Stimulated activated CD8-positive, alpha-beta memory T cell treated with anti-CD3 and anti-CD28 coated beads, Interleukin-2, amount 100 ng/mL, for 48 hours (primary cell): ENCODE measurements around the gene SLC9A5.

ENCODE experiments used
- DNase-seq, 2 donors: peaks; one replicate each; pipeline ENCODE4 v3.0.0-alpha.2; 2020; ENCODE audit warnings: low read depth in 2 of 2

SLC9A5 gene, protein sequence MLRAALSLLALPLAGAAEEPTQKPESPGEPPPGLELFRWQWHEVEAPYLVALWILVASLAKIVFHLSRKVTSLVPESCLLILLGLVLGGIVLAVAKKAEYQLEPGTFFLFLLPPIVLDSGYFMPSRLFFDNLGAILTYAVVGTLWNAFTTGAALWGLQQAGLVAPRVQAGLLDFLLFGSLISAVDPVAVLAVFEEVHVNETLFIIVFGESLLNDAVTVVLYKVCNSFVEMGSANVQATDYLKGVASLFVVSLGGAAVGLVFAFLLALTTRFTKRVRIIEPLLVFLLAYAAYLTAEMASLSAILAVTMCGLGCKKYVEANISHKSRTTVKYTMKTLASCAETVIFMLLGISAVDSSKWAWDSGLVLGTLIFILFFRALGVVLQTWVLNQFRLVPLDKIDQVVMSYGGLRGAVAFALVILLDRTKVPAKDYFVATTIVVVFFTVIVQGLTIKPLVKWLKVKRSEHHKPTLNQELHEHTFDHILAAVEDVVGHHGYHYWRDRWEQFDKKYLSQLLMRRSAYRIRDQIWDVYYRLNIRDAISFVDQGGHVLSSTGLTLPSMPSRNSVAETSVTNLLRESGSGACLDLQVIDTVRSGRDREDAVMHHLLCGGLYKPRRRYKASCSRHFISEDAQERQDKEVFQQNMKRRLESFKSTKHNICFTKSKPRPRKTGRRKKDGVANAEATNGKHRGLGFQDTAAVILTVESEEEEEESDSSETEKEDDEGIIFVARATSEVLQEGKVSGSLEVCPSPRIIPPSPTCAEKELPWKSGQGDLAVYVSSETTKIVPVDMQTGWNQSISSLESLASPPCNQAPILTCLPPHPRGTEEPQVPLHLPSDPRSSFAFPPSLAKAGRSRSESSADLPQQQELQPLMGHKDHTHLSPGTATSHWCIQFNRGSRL

GRCh38 chr16:67248401-67249177 is at the start of gene SLC9A5:
Gene SLC9A5, plus strand, starts transcription at chr16:67248979. Its CDS starts 36 bp downstream, at chr16:67249015.
- DNase-seq, result no peak

DNA sequence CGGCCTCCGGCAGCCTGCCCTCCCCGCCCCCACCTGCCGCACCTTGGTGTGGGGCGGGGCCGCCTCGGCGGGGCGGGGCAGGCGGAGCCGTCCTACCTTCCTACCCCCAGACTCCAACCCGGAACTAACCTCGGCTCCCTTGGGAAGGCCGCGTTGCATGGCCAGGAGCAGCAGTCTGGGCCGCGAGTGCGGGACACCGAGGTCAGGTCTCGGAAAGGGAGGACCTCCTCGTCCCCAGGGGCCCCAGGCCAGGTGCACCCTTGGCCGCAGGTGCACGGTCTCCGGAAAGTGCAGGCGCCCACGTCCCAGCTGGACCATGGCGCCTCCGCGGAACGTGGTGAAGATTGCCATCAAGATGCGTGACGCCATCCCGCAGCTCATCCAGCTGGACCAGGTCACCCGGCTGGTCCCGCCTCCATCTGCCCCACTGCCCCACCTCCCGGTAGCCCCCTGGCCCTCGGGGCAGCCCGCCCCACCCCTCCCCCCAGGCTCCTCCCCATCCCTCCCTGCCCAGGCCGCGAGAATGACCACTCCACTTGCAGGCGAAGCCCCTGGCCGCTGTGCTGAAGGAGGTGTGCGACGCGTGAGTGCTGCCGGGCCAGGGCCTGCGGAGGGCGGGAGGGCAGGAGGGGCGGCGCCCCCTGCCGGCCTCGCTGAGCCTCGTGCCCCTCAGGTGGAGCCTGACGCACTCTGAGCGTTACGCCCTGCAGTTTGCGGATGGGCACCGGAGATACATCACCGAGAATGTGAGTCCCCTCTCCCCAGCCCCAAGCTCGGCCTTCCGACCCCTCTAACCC is 49.6 kb upstream of the SLC9A5 start, which contains the start of gene ELMO3:
Gene ELMO3 (plus strand): TSS at position 121 of the 797 bp plus-strand sequence. CDS start 196 bp downstream, at position 317.
- no peak for DNase-seq

DNA sequence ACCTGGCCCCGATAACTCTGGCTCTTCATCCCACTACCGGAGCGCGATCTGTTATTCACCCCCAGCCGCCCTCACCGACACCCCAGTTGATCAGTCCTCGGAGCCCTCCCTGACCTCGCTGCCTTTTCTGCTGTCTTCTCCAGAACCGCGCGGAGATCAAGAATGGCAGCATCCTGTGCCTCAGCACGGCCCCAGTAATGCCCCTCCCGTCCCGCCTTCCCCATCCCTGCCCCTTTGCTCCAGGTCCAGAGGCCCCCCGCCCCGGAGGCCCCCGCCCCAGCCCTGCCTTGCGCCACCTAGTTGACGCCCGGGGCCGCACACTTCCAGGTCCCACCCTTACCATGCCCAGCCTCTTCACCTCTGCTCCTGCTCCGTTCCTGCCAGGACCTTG is 49.0 kb upstream of the SLC9A5 start:
- no peak for DNase-seq

GRCh38 chr16:67200491-67200890 is 48.3 kb upstream of the SLC9A5 start:
- DNase-seq, result no peak

DNA sequence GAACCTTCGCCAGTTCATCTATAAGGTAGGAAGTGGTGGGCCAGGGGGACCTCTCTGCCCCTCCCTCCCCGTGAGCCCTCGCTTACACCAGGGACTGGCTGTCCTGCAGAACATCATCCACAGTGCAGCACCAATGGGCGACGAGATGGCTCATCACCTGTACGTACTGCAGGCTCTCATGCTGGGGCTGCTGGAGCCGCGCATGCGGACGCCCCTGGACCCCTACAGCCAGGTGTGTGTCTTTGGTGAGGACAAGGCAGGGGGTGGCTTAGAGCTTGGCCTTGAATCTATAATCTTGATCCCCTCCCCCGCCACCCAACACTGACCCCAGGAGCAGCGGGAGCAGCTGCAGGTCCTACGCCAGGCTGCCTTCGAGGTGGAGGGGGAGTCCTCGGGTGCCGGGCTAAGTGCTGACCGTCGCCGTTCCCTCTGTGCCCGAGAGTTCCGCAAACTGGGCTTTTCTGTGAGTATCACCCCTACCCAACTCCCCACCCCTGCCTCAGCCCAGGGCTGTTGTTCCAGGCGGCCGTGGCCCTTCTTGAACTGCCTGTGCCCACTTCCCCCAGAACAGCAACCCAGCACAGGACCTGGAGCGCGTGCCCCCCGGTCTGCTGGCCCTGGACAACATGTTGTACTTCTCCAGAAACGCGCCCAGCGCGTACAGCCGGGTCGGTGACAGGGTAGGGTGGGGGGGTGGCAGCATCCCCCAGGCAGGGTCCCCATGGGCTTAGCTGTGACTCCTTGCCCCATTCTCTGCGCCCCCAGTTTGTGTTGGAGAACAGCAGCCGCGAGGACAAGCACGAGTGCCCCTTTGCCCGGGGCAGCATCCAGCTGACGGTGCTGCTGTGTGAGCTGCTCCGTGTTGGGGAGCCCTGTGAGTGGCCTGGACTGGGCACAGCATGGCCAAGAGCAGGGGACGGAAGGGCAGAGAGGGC is 47.1 kb upstream of the SLC9A5 start:
- no peak for DNase-seq

DNA sequence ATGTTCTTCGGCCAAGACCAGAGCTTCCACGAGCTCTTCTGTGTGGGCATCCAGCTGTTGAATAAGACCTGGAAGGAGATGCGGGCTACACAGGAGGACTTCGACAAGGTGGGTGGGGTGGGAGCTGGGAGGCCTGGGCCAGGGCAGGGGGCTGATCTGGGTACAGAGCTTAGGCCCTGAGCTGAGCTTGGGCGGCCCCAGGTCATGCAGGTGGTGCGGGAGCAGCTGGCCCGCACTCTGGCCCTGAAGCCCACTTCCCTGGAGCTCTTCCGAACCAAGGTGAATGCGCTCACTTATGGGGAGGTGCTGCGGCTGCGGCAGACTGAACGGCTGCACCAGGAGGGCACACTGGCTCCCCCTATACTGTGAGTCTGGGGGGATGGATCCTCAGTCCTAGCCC is 46.4 kb upstream of the SLC9A5 start:
- DNase-seq, result no peak

GRCh38 chr16:67202956-67203493 is 45.8 kb upstream of the SLC9A5 start:
- no peak for DNase-seq

GRCh38 chr16:67204076-67204475 is 44.7 kb upstream of the SLC9A5 start:
- DNase-seq, result no peak

GRCh38 chr16:67206129-67206837 is 42.5 kb upstream of the SLC9A5 start:
- no peak for DNase-seq

GRCh38 chr16:67206838-67207248 is 41.9 kb upstream of the SLC9A5 start:
- DNase-seq, result no peak

DNA sequence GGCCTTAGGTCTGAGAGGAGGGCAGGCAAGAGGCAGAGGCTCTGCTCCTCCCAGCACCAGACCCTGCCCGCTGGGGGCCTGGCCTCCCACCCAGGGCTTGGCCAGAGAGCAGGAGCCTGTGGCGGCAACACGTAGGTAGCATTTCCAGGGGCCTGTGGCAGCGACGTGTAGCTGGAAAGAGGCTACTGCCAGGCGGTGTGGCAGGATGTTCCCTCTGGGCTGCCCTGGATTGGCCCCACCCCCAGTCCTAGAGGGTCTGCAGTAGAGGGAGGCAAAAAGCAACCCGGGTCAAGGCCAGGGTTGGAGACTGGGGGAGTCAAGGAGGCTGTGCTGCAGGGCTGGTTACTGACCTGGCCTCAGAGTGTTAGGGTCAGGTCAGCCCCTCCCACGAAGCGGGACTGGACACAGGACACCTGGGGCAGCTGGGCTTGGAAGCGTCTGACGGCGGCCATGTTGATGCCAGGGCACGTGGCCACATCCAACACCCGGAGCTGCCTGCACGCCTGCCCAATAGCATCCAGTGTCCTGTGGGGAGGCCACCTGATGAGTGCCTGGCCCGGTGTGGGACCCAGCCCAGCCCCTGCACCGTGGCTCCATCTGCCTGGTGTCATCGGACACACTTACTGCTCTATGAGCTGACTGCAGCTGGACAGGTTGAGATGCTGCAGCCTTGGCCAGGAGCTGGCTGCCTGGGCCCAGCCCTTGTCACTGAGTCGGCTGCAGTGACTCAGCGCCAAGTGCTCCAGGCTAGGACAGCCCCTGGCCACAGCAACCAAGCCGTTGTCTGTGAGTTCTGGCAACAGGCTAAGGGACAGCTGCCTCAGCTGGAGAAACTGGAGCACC is 41.3 kb upstream of the SLC9A5 start:
- DNase-seq, result no peak

DNA sequence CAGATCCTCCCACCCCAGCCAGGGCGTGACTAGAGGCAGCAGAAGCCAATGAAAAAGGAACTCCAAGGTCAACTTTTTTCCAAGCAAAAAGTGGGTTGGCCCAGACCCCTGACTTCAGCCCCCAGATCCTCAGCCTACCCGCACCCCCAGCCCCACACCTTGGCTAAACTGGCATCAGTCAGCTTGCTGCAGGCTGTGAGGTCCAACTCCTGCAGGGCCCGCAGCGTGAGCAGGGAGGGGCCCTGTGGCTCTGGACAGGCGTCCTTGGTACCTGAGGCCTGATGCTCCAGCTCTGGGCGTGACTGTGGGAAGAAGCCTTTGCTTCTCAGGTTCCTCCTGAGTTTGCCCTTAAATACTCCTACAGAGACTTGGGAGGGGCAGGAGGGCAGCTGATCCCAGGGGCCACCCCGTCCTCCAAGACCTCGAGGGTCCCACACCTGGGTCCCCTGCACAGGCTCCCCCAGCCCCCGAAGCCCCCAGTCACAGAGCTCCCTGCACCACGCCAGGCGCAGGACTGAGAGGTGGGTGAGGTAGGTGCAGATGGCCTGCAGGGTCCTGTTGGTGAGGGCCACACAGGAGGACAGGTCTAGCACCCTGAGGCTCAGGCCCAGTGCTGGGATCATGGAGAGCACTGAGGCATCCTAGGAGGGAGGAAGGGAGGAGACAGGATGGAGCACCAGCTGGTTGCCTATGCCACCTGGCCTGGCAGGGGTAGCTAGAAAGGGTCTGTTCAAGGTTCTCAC is 40.5 kb upstream of the SLC9A5 start:
- no peak for DNase-seq

DNA sequence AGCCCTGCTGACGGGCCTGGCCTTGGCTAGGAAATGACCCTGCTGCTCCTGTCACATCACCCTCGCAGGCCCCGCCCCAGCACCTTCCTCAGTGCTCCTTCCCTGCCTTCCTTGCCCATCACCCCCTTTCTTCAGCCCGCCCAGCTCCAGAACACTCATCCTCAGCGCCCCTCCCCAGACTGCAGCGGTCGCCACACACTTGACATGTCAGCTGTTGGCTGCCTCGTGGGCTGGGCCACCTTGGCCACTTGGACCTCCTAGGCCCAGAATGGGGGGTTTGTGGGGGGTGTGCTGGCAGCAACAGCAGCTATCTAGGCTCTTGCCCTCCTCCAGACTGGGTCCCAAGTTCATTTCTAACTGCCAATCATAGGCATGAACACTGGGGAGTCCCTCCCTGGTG is 39.2 kb upstream of the SLC9A5 start:
- no peak for DNase-seq

- no peak for DNase-seq
Observed at GRCh38 chr16:67210069-67210937, 38.5 kb upstream of the SLC9A5 start.

DNA sequence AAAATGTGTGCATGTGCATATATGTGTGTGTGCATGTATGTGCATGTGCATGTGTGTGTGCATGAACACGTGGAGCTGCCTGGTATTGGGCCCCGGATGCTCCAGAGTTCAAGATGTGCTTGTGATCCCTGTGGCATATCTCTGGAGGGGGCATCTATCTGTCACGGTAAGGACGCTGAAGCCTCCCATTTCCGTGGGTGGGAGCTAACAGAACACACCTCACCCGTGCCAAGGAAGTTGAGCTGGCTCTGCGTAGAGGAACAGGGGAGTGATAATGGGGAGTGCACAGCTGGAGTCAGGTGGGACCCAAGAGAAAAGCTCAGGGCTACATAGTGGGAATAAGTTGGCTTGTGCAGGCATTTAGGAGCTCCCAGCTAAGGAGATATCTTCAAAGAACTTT is 37.1 kb upstream of the SLC9A5 start:
- DNase-seq, result no peak

DNA sequence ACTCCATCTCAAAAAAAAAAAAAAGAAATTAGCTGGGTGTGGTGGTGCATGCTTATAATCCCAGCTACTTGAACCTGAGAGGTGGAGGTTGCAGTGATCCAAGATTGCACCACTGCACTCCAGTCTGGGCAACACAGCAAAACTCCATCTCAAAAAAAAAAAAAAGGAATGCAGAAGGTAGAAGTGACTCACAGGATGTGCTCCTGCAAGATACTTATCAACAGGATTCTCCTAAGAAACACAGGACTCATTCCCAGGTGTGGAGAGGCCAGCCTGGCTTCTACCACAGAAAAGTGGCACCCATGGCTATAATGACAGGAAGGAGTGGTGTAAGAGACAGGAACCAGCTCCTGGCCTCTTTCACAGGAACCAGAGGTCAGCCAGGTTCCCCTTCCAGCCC is 36.0 kb upstream of the SLC9A5 start:
- DNase-seq, result no peak
